ENCODE data around the gene RHOT1. TPM values are rescaled to one million over a fixed set of nuclear protein-coding genes. Genes with fewer than 3 reads are reported as not detected.
A peak's percentile ranks its signal among the peaks of the same experiment; 100 is the strongest.

Gene RHOT1
- total and polyA plus RNA-seq, 7 experiments from 2014 or later, result 24.3 to 31.7 (median 29.3) TPM

DNA sequence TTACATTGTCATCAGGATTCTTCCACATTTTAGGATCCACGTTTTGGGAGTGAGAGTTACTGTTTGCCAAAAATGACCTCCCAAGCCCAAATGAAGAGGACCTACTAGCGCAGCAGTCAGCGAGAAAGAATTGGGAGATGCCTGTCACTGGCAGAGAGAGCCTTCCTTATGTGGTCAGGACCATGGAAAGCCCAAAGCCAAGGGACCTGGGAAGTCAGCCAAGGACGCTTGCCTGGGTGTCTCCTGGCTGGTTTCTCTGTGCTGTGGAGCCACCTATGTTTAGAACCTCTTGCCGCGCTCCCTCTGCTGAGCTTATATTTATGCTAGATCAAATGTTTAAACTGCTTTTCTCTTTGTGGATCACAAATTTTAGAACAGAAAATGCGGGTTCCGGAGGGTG is 98.4 kb downstream of the RHOT1 start:
- Mint-ChIP-seq H3K27me3 (peaks cover 0 to 7% (median 0%) of the 10 kb centered on the region in 5 donors), H3K4me3 (no peak overlapping the region), H3K27ac (no peak overlapping the region), H3K9me3 (no peaks in the 10 kb centered on the region), H3K4me1 (no peaks in the 10 kb centered on the region), H3K36me3 (peaks cover 0 to 3% (median 0%) of the 10 kb centered on the region in 5 donors)
- Histone ChIP-seq H3K36me3 (ENCODE audit: control insufficient read depth in 2 of 3, insufficient read depth in 3 of 3, low read length in 3 of 3) (no peaks in the 10 kb centered on the region), H3K4me1 (ENCODE audit: control insufficient read depth in 2 of 2, insufficient read depth in 2 of 2, low read length in 2 of 2) (no peaks in the 10 kb centered on the region), H3K9me3 (ENCODE audit: control insufficient read depth in 2 of 3, low read length in 3 of 3) (no peaks in the 10 kb centered on the region), H3K27me3 (ENCODE audit: control insufficient read depth in 2 of 2, insufficient read depth in 2 of 2, low read length in 2 of 2) (no peaks in the 10 kb centered on the region), H3K4me3 (ENCODE audit: low read length) (no peak overlapping the region), H3K27ac (ENCODE audit: low read depth, low read length) (no peak overlapping the region)
- DNase-seq, result no peak
- ChIA-PET CTCF (no interaction called here), POLR2A (no interaction called here)
- ATAC-seq, result no peak
- intact Hi-C loops (cut with micrococcal nuclease), result no loop called here

GRCh38 chr17:32241640-32242039 is 99.3 kb downstream of the RHOT1 start:
- Histone ChIP-seq H3K27me3 (ENCODE audit: control insufficient read depth in 2 of 2, insufficient read depth in 2 of 2, low read length in 2 of 2) (no peaks in the 10 kb centered on the region), H3K4me1 (ENCODE audit: control insufficient read depth in 2 of 2, insufficient read depth in 2 of 2, low read length in 2 of 2) (no peaks in the 10 kb centered on the region), H3K36me3 (ENCODE audit: control insufficient read depth in 2 of 3, insufficient read depth in 3 of 3, low read length in 3 of 3) (no peaks in the 10 kb centered on the region), H3K27ac (ENCODE audit: low read depth, low read length) (no peak overlapping the region), H3K9me3 (ENCODE audit: control insufficient read depth in 2 of 3, low read length in 3 of 3) (no peaks in the 10 kb centered on the region), H3K4me3 (ENCODE audit: low read length) (no peak overlapping the region)
- H3K9me3 Mint-ChIP-seq, result no peaks in the 10 kb centered on the region
- H3K4me1 Mint-ChIP-seq, result no peaks in the 10 kb centered on the region
- CTCF ChIA-PET, result no interaction called here
- no peak for DNase-seq
- no peak overlapping the region for H3K27ac Mint-ChIP-seq
- H3K27me3 Mint-ChIP-seq, result peaks cover 0 to 7% (median 0%) of the 10 kb centered on the region in 5 donors
- ATAC-seq, result no peak
- POLR2A ChIA-PET, result no interaction called here
- H3K36me3 Mint-ChIP-seq, result peaks cover 0 to 3% (median 0%) of the 10 kb centered on the region in 5 donors
- intact Hi-C loops (cut with micrococcal nuclease), result no loop called here
- H3K4me3 Mint-ChIP-seq, result no peak overlapping the region

GRCh38 chr17:32249475-32249874 is 107.2 kb downstream of the RHOT1 start:
- ChIA-PET POLR2A (no interaction called here), CTCF (no interaction called here)
- peaks cover 0 to 5% (median 0%) of the 10 kb centered on the region in 11 donors for H3K9me3 Mint-ChIP-seq
- DNase-seq (no peak), ATAC-seq (no peak)
- no peaks in the 10 kb centered on the region for H3K36me3 Mint-ChIP-seq
- H3K9me3 ChIP-seq (ENCODE audit: control insufficient read depth in 2 of 3, low read length in 3 of 3), result no peaks in the 10 kb centered on the region
- H3K27ac Mint-ChIP-seq, result no peak overlapping the region
- H3K36me3 ChIP-seq (ENCODE audit: control insufficient read depth in 2 of 3, insufficient read depth in 3 of 3, low read length in 3 of 3), result no peaks in the 10 kb centered on the region
- H3K27me3 Mint-ChIP-seq, result peaks cover 0 to 19% (median 0%) of the 10 kb centered on the region in 5 donors
- H3K4me1 Mint-ChIP-seq, result peaks cover 0 to 4% (median 0%) of the 10 kb centered on the region in 7 donors
- H3K4me1 ChIP-seq (ENCODE audit: control insufficient read depth in 2 of 2, insufficient read depth in 2 of 2, low read length in 2 of 2), result no peaks in the 10 kb centered on the region
- no peak overlapping the region for H3K4me3 ChIP-seq (ENCODE audit: low read length)
- H3K4me3 Mint-ChIP-seq, result no peak overlapping the region
- no peaks in the 10 kb centered on the region for H3K27me3 ChIP-seq (ENCODE audit: control insufficient read depth in 2 of 2, insufficient read depth in 2 of 2, low read length in 2 of 2)
- H3K27ac ChIP-seq (ENCODE audit: low read depth, low read length), result no peak overlapping the region
- intact Hi-C loops (cut with micrococcal nuclease), result no loop called here

DNA sequence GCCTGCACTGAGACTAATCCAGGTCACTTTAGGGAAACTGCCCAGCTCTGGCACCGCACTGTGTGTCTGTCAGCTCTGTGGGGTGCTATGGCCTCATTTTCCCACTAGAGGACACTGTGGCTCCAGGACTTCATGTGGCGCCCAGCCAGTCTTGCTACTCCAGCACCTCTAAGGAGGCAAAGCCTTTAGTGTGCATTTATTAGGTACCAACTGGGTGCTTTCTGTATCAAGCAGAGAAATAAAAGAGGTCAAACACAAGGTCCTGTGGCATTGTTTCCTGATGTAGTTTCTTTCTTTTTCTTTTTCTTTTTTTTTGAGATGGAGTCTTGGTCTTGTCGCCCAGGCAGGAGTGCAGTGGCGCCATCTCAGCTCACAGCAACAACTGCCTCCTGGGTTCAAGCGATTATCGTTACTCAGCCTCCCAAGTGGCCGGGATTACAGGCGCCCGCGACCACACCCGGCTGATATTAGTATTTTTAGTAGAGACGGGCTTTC is 110.9 kb downstream of the RHOT1 start:
- POLR2A ChIA-PET, result interaction anchor here (0.9 kb wide), 1 partner anchor 65 kb away, joined by 3 read pairs; no protein-coding TSS in a partner anchor
- H3K27ac Mint-ChIP-seq, result no peak overlapping the region
- H3K4me3 ChIP-seq (ENCODE audit: low read length), result no peak overlapping the region
- DNase-seq, result peak in 7 of 9 donors; percentile 18 to 75 (median 40)
- no peaks in the 10 kb centered on the region for H3K27me3 ChIP-seq (ENCODE audit: control insufficient read depth in 2 of 2, insufficient read depth in 2 of 2, low read length in 2 of 2)
- peaks cover 0 to 4% (median 0%) of the 10 kb centered on the region in 7 donors for H3K4me1 Mint-ChIP-seq
- peak; percentile 98 for ATAC-seq
- CTCF ChIA-PET, result interaction anchor here (0.6 kb wide), 1 partner anchor 683 kb away, joined by 3 read pairs; no protein-coding TSS in a partner anchor
- H3K27me3 Mint-ChIP-seq, result peaks cover 0 to 37% (median 0%) of the 10 kb centered on the region in 5 donors
- no peak overlapping the region for H3K4me3 Mint-ChIP-seq
- H3K36me3 ChIP-seq (ENCODE audit: control insufficient read depth in 2 of 3, insufficient read depth in 3 of 3, low read length in 3 of 3), result no peaks in the 10 kb centered on the region
- peaks cover 0 to 7% (median 0%) of the 10 kb centered on the region in 11 donors for H3K9me3 Mint-ChIP-seq
- no peaks in the 10 kb centered on the region for H3K4me1 ChIP-seq (ENCODE audit: control insufficient read depth in 2 of 2, insufficient read depth in 2 of 2, low read length in 2 of 2)
- H3K9me3 ChIP-seq (ENCODE audit: control insufficient read depth in 2 of 3, low read length in 3 of 3), result no peaks in the 10 kb centered on the region
- no peak overlapping the region for H3K27ac ChIP-seq (ENCODE audit: low read depth, low read length)
- intact Hi-C loops (cut with micrococcal nuclease), result loop anchor here (1.0 to 10.0 kb wide), 6 partner anchors 66 to 502 kb away; partner anchors contain the start of genes PSMD11 (in 2 of the 2) and ZNF207 (in 1 of the 2)
- H3K36me3 Mint-ChIP-seq, result no peaks in the 10 kb centered on the region

GRCh38 chr17:32256012-32256700 is 113.9 kb downstream of the RHOT1 start:
- Histone ChIP-seq H3K4me3 (ENCODE audit: low read length) (no peak overlapping the region), H3K4me1 (ENCODE audit: control insufficient read depth in 2 of 2, insufficient read depth in 2 of 2, low read length in 2 of 2) (no peaks in the 10 kb centered on the region), H3K27me3 (ENCODE audit: control insufficient read depth in 2 of 2, insufficient read depth in 2 of 2, low read length in 2 of 2) (no peaks in the 10 kb centered on the region), H3K27ac (ENCODE audit: low read depth, low read length) (no peak overlapping the region), H3K9me3 (ENCODE audit: control insufficient read depth in 2 of 3, low read length in 3 of 3) (no peaks in the 10 kb centered on the region), H3K36me3 (ENCODE audit: control insufficient read depth in 2 of 3, insufficient read depth in 3 of 3, low read length in 3 of 3) (no peaks in the 10 kb centered on the region)
- ChIA-PET CTCF (no interaction called here), POLR2A (no interaction called here)
- Mint-ChIP-seq H3K9me3 (peaks cover 0 to 7% (median 0%) of the 10 kb centered on the region in 11 donors), H3K36me3 (no peaks in the 10 kb centered on the region), H3K4me1 (peaks cover 0 to 4% (median 0%) of the 10 kb centered on the region in 7 donors), H3K4me3 (no peak overlapping the region), H3K27ac (no peak overlapping the region), H3K27me3 (peaks cover 0 to 48% (median 7%) of the 10 kb centered on the region in 5 donors)
- intact Hi-C loops (cut with micrococcal nuclease), result loop anchor here in 1 of 2 donors (10.0 kb wide), 1 partner anchor 499 kb away; no protein-coding TSS in a partner anchor
- ATAC-seq (no peak), DNase-seq (no peak)

DNA sequence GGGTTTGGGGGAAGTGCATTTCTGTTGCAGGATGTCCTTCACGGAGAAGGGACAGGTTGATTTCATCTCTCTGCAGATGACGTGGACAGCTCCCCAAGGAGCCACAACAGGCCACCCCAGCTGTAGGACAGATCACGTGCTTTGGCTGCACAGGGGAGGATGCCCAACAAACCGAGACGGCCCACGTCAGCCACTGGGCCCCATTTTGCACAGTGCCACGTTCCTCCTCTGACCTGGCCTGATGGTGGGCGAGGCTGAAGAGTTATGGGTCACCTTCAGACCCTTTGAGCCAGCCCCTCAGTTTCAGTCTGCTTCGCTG is 114.4 kb downstream of the RHOT1 start:
- Histone ChIP-seq H3K9me3 (ENCODE audit: control insufficient read depth in 2 of 3, low read length in 3 of 3) (no peaks in the 10 kb centered on the region), H3K36me3 (ENCODE audit: control insufficient read depth in 2 of 3, insufficient read depth in 3 of 3, low read length in 3 of 3) (no peaks in the 10 kb centered on the region), H3K27me3 (ENCODE audit: control insufficient read depth in 2 of 2, insufficient read depth in 2 of 2, low read length in 2 of 2) (no peaks in the 10 kb centered on the region), H3K4me3 (ENCODE audit: low read length) (no peak overlapping the region), H3K4me1 (ENCODE audit: control insufficient read depth in 2 of 2, insufficient read depth in 2 of 2, low read length in 2 of 2) (no peaks in the 10 kb centered on the region), H3K27ac (ENCODE audit: low read depth, low read length) (no peak overlapping the region)
- no peak for DNase-seq
- Mint-ChIP-seq H3K4me1 (peaks cover 0 to 4% (median 0%) of the 10 kb centered on the region in 7 donors), H3K36me3 (no peaks in the 10 kb centered on the region), H3K9me3 (peaks cover 0 to 7% (median 0%) of the 10 kb centered on the region in 11 donors), H3K27me3 (peaks cover 0 to 51% (median 11%) of the 10 kb centered on the region in 5 donors), H3K4me3 (no peak overlapping the region), H3K27ac (no peak overlapping the region)
- ChIA-PET CTCF (no interaction called here), POLR2A (no interaction called here)
- ATAC-seq, result no peak
- intact Hi-C loops (cut with micrococcal nuclease), result loop anchor here in 1 of 2 donors (10.0 kb wide), 1 partner anchor 498 kb away; no protein-coding TSS in a partner anchor

Data from naive thymus-derived CD4-positive, alpha-beta T cell (primary cell).